ENCODE measurements around the gene HSPBP1. TPM values are rescaled to one million over a fixed set of nuclear protein-coding genes. Genes with fewer than 3 reads are reported as not detected.
A peak's percentile ranks its signal among the peaks of the same experiment; 100 is the strongest.

Gene HSPBP1
- total and polyA plus RNA-seq, 9 of the 15 experiments (the other 6 are each of a cell fraction or from before 2014, with no cell fraction given): 0.83 to 81.3 (median 21.8) TPM

GRCh38 chr19:55248166-55248675, 31.7 kb downstream of the HSPBP1 start:
- WGBS (ENCODE audit: insufficient coverage, low coverage, missing lambda C conversion rate): 70% methylated on average over 9 of the region's 10 CpGs
- POLR2A ChIA-PET: interaction anchor here (0.6 to 2.9 kb wide), 6 partner anchors 9 to 407 kb away, joined by 3 to 26 read pairs (median 4); partner anchors contain the start of genes PPP6R1 and U2AF2
- FAIRE-seq (no peak), DNase-seq (ENCODE audit: extremely low read depth in 1 of 4, low spot score in 3 of 4) (no peak), ATAC-seq (no peak; the same call in 1 of the 3 replicates)
- TF ChIP-seq NR4A1 (CRISPR knock-in tag; IDR thresholded peaks at IDR 0.05) (no peak), NR4A1 (tag; IDR thresholded peaks at IDR 0.05) (no peak), ZKSCAN8 (CRISPR knock-in tag; IDR thresholded peaks at IDR 0.05) (no peak), U2AF1 (optimal IDR thresholded peaks at IDR 0.05; ENCODE audit: low read depth, low read length) (no peak), POLR2G (IDR thresholded peaks at IDR 0.05; ENCODE audit: low read depth, low read length) (0 out of 2 replicates have a peak, but pooled peaks have one; percentile 0), ZBTB5 (IDR thresholded peaks at IDR 0.05) (no peak), SETDB1 (IDR thresholded peaks at IDR 0.05; ENCODE audit: low read length) (no peak), ZNF561 (CRISPR knock-in tag; conservative IDR thresholded peaks at IDR 0.05) (no peak), SIN3A (IDR thresholded peaks at IDR 0.05; ENCODE audit: borderline replicate concordance in 2 of 2, control insufficient read depth in 1 of 2, low read depth in 2 of 2, low read length in 2 of 2) (no peak)
- Histone ChIP-seq H3K79me2 (ENCODE audit: control insufficient read depth, insufficient read depth, low read length) (peaks cover 62% of the 10 kb centered on the region), H4K20me1 (replicated peaks; ENCODE audit: control insufficient read depth, insufficient read depth, low read length) (peaks cover 49% of the 10 kb centered on the region), H3K9me1 (ENCODE audit: control insufficient read depth, insufficient read depth, low read length) (peaks cover 3% of the 10 kb centered on the region), H2AFZ (ENCODE audit: low read depth, low read length) (no peak overlapping the region), H3K36me3 (ENCODE audit: control insufficient read depth, insufficient read depth, low read length) (peaks cover 93% of the 10 kb centered on the region), H3K4me1 (replicated peaks in 1 of 2; ENCODE audit: control insufficient read depth in 2 of 2, insufficient read depth in 2 of 2, low read length in 2 of 2) (peaks cover 7 to 38% of the 10 kb centered on the region in 2 experiments; a peak in 4 of 5 replicates), H3K9me3 (replicated peaks; ENCODE audit: control insufficient read depth, insufficient read depth, low read depth, low read length) (no peaks in the 10 kb centered on the region), H3K4me2 (ENCODE audit: insufficient read depth, low read length) (no peak overlapping the region), H3K9ac (ENCODE audit: insufficient read depth in 1 of 2, low read depth in 2 of 2, low read length in 2 of 2) (peak overlapping the region in 1 of 2 experiments; percentile 74; a peak in 2 of 4 replicates), H3K4me3 (no peak overlapping the region), H3K27me3 (ENCODE audit: control insufficient read depth in 2 of 2, insufficient read depth in 2 of 2, low read length in 2 of 2) (no peaks in the 10 kb centered on the region; a peak in 1 of 5 replicates), H3K27ac (ENCODE audit: extremely low read depth, low read depth, low read length) (no peak overlapping the region)
- CTCF ChIA-PET (ENCODE audit: low intra/inter-chr PET ratio): no interaction called here
- BruUV-seq (replicated peaks): no TSS peak
- intact Hi-C loops (cut with micrococcal nuclease): no loop called here
- in situ Hi-C loops (cut with MboI): no loop called here
